ENCODE measurements around the gene SCN4B.

- TF ChIP-seq CTCF (conservative IDR thresholded peaks at IDR 0.05 in 1 of 2, IDR thresholded peaks at IDR 0.05 in 1 of 2; ENCODE audit: low read depth in 1 of 2, low read length in 2 of 2), result no peak
- no peak for TF ChIP-seq EZH2 (IDR thresholded peaks at IDR 0.05; ENCODE audit: low read length, missing control alignments)
Measured at GRCh38 chr11:118095967-118096367, 56.7 kb downstream of the SCN4B start.

Measured in fibroblast of lung (primary cell).